GM18517 (cell line): ENCODE results near the gene ENPP7.

ENCODE experiments used
- ATAC-seq: cut with Tn5 transposase; IDR thresholded peaks from one replicate; pipeline ENCODE4 v1.9.1; 2021; ENCODE audit warnings: mild to moderate bottlenecking, moderate library complexity; ENCODE audit not compliant: unreplicated experiment

The ENPP7 gene

GRCh38 chr17:79789943-79790804 is 59.4 kb downstream of the ENPP7 start:
- ATAC-seq: no peak

GRCh38 chr17:79790805-79791734 is 60.3 kb downstream of the ENPP7 start:
- no peak for ATAC-seq

- ATAC-seq: no peak
These were observed 61.0 kb downstream of the ENPP7 start for GRCh38 chr17:79791735-79792161.
